Neutrophil (primary cell): ENCODE measurements around the gene PLEKHA7.
A peak's percentile ranks its signal among the peaks of the same experiment; 100 is the strongest.

Experiments
- H3K27ac ChIP-seq: fragments of 200-600 bp; sonication (generic); 2 replicates; pipeline ENCODE4 v1.5.1; 2016; ENCODE audit warnings: mild to moderate bottlenecking, moderate library complexity
- H3K27me3 ChIP-seq: fragments of 200-600 bp; sonication (generic); 2 replicates; pipeline ENCODE4 v1.6.0; 2016; ENCODE audit warnings: mild to moderate bottlenecking
- H3K36me3 ChIP-seq: fragments of 200-600 bp; sonication (generic); 2 replicates; pipeline ENCODE4 v1.5.1; 2017
- H3K4me1 ChIP-seq, 2 experiments: fragments of 200-600 bp in 1 of 2; sonication (generic) in 1 of 2; 1 replicate in 1 of 2; 2 replicates in 1 of 2; pipeline versions ENCODE4 v1.5.1 to v1.6.1; 2013 to 2016; ENCODE audit warnings: low read depth in 1 of 2, low read length in 1 of 2, mild to moderate bottlenecking in 1 of 2, moderate library complexity in 1 of 2; ENCODE audit not compliant: control insufficient read depth in 1 of 2, insufficient read depth in 1 of 2
- H3K4me3 ChIP-seq, 2 experiments: fragments of 200-600 bp in 1 of 2; sonication (generic) in 1 of 2; 1 replicate in 1 of 2; 2 replicates in 1 of 2; pipeline ENCODE4 v1.5.1; 2013 to 2016; ENCODE audit warnings: low read depth in 1 of 2, low read length in 1 of 2, mild to moderate bottlenecking in 1 of 2, moderate library complexity in 1 of 2
- H3K9me3 ChIP-seq: fragments of 200-600 bp; sonication (generic); 2 replicates; pipeline ENCODE4 v1.5.1; 2016
- CTCF ChIP-seq: fragments of 200-600 bp; sonication (generic); IDR thresholded peaks from 2 replicates; pipeline ENCODE4 v1.5.1; 2016; ENCODE audit warnings: antibody characterized with exemption

The PLEKHA7 gene

GRCh38 chr11:16817351-16817750, 196.9 kb downstream of the PLEKHA7 start:
- TF ChIP-seq CTCF: no peak
- no peak overlapping the region for H3K4me3 ChIP-seq
- no peaks in the 10 kb centered on the region for H3K27me3 ChIP-seq
- no peaks in the 10 kb centered on the region for H3K36me3 ChIP-seq
- no peak overlapping the region for H3K27ac ChIP-seq
- H3K9me3 ChIP-seq: no peaks in the 10 kb centered on the region
- H3K4me1 ChIP-seq: peaks cover 37 to 42% of the 10 kb centered on the region in 2 experiments

GRCh38 chr11:16816358-16817270, 197.6 kb downstream of the PLEKHA7 start:
- H3K4me1 ChIP-seq: peaks cover 37 to 42% of the 10 kb centered on the region in 2 experiments
- no peak overlapping the region for H3K27ac ChIP-seq
- H3K9me3 ChIP-seq: no peaks in the 10 kb centered on the region

GRCh38 chr11:16815047-16815767, 199.0 kb downstream of the PLEKHA7 start:
- no peaks in the 10 kb centered on the region for H3K36me3 ChIP-seq
- H3K27me3 ChIP-seq: no peaks in the 10 kb centered on the region
- TF ChIP-seq CTCF: no peak
- peaks cover 39 to 53% of the 10 kb centered on the region in 2 experiments for H3K4me1 ChIP-seq
- H3K9me3 ChIP-seq: no peaks in the 10 kb centered on the region
- H3K4me3 ChIP-seq: no peak overlapping the region
- peak overlapping the region; percentile 78 for H3K27ac ChIP-seq

More at GRCh38 chr11:16816358-16817270, 197.6 kb downstream of the PLEKHA7 start:
- Histone ChIP-seq H3K4me3 (no peak overlapping the region), H3K27me3 (no peaks in the 10 kb centered on the region), H3K36me3 (no peaks in the 10 kb centered on the region)
- no peak for TF ChIP-seq CTCF

GRCh38 chr11:16814410-16815046, 199.7 kb downstream of the PLEKHA7 start:
- Histone ChIP-seq H3K9me3 (no peaks in the 10 kb centered on the region), H3K4me3 (no peak overlapping the region), H3K36me3 (no peaks in the 10 kb centered on the region), H3K27ac (peak overlapping the region; percentile 78), H3K27me3 (no peaks in the 10 kb centered on the region), H3K4me1 (peaks cover 41 to 60% of the 10 kb centered on the region in 2 experiments)
- TF ChIP-seq CTCF: no peak

DNA sequence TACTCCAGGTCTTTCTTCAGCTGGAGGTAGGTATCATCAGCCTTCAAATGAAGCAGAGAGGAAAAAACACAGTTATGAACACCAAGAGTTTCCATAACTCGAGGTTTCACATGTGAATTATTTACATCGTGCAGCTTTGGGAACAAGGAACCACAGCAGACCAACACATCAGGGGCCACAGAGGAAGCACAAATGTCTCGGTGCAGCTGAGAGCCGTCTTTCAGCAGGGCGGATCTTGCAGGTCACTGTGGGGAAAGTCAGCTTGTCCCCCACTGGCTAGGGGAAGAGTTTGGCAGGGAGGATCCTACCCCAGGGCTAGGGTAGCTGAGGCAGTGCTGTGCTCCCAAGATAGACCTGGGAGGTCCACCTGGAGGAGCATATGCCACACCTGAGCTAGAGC, 201.1 kb downstream of the PLEKHA7 start:
- H3K27ac ChIP-seq: peak overlapping the region; percentile 78
- peaks cover 51 to 73% of the 10 kb centered on the region in 2 experiments for H3K4me1 ChIP-seq
- no peak for TF ChIP-seq CTCF
- H3K4me3 ChIP-seq: no peak overlapping the region
- no peaks in the 10 kb centered on the region for H3K9me3 ChIP-seq
- H3K36me3 ChIP-seq: no peaks in the 10 kb centered on the region
- no peaks in the 10 kb centered on the region for H3K27me3 ChIP-seq
